DMS79 treated with DMSO at 0.1 percent for 48 hours (cell line): Measurements from ENCODE around the gene CARD11.

Source experiments
- DNase-seq: peaks from one replicate; lab custom pipeline; 2025; lab: John Stamatoyannopoulos, UW

CARD11 gene

GRCh38 chr7:3020416-3020815, 23.3 kb downstream of the CARD11 start:
- no peak for DNase-seq

DNA sequence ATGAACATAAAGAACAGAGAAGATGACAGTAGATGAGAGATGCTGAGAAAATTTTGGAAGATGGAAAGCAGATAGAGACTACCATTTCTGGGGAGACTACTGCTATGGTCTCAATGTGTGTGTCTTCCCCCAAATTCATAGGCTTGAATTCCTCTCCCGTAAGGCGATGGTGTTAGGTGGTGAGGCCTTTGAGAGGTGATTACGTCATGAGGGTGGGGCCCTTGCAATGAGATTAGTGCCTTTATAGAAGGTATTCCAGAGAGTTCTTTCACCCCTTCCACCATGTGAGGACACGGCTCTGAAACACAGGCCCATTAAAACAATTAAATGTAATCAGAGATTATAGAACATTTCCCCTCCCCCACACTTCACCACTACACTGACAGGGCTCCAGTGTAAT, 23.9 kb downstream of the CARD11 start:
- no peak for DNase-seq

GRCh38 chr7:3013975-3014792, 29.5 kb downstream of the CARD11 start:
- DNase-seq = no peak

DNA sequence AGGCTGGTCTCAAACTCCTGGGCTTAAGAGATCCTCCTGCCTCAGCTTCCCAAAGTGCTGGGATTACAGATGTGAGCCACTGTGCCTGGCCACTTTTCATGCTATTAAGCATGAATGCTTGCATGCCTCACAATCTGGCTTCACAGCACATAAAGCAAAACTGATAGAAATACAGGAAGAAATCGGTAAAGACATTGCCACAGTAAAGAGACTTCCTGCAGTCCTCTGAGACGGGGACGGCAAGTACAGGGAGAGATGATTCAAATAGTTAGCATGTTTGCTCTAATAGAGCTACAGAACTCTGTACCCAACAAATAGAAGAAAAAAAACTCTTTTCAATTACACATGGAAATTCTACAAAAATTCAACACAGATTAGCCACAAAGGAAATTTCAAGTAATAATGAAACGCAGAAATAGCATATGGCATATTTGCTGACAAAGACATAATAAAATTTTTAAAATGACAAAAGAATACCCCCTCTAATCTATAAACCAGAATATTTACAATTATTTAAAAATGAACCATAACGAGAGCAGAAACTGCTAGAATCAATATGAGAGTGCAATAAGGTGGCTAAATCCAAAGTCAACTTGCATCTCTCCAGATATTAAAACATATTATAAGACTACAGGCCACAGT, 32.3 kb downstream of the CARD11 start:
- DNase-seq = no peak

- DNase-seq = no peak
These were observed 33.5 kb downstream of the CARD11 start for GRCh38 chr7:3010161-3010560.

- DNase-seq = no peak
These were observed 34.6 kb downstream of the CARD11 start for GRCh38 chr7:3009086-3009485.

GRCh38 chr7:3008386-3008785, 35.3 kb downstream of the CARD11 start:
- no peak for DNase-seq

DNA sequence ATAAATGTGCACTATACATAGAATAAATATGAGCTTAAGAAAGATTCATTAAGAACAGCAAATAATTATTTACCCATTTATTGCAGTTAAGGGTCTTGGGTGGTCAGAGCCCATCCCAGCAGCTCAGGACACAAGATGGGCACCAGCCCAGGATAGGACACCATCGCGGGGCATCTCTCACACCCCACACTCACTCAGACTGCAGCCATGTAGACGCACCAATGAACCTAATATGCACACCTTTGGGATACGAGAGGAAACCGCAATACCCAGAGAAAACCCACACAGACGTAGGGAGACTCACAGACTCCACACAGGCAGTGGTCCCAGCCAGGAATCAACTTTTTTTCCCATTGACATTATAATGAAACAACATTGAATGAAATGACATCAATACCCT, 36.0 kb downstream of the CARD11 start:
- no peak for DNase-seq

- DNase-seq = no peak
These were observed 38.4 kb downstream of the CARD11 start for GRCh38 chr7:3005257-3005656.

DNA sequence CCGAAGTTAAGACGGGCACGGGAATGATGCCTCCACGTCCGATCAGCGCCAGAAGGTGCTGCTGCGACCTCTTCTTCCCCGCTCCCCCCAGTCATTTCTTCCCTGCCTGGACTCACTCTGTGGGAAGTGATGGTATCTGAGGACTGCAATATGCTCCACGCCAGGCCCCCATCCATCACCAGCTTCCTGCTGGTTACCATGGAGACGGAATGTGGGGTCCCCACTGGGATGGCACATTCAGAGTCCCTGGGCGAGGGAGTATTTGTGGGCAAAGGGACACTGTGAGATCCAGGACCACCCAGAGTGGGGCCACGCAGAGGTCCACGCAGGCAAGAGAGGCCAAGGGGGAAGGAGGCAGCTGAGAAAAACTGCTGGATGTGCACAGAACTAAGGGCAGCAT, 39.7 kb downstream of the CARD11 start:
- no peak for DNase-seq

DNA sequence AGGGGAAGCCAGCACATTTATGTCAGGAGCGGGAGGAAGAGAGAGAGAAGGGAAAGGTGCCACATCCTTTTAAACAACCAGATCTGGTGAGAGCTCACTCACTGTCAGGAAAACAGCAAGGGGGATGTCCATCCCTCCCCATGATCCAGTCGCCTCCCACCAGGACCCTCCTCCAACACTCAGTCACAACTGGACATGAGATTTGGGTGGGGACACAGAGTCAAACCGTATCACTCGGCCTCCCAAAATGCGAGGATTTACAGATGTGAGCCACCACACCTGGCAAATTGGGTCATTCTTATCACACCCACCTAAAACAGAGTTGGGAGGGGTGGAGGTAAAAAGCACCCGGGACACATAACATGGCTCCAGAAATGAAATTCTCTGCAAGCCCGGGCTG, 41.0 kb downstream of the CARD11 start:
- DNase-seq = no peak

DNA sequence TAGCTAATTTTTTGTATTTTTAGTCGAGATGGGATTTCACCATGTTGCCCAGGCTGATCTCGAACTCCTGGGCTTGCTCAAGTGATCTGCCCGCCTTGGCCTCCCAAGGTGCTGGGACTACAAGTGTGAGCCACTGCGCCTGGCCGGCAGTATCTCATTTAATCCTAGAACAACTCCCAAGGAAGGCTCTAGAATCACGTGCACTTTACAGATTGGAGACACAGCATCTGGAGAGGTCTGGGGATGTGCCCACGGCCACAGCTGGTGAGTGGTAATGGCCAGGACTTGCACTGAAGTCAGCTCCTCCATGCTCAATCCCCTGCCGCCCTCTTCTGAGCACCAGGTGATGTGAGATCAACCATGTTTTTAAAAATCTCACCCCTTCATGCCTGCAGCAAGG, 43.1 kb downstream of the CARD11 start:
- no peak for DNase-seq

- DNase-seq = no peak
These were observed 44.6 kb downstream of the CARD11 start for GRCh38 chr7:2999078-2999500.

DNA sequence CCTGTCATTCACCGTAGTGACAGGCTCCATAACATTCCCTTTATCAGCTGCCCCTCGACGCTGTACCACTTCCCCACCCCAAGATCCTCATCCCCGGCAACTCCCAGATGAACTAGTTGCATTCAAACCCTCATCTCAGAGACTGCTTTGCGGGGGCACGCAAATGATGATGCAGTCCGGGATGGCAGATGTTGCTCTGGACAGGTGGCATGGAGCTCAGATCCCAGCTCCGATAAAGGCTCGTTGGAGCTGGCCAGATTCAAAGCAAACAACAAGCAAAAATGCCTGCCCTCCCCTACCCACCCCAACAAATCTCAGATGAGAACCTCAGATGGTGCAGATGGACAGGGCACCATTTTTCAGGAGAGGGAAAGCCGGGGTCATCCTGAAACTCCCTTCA, 46.7 kb downstream of the CARD11 start:
- no peak for DNase-seq

DNA sequence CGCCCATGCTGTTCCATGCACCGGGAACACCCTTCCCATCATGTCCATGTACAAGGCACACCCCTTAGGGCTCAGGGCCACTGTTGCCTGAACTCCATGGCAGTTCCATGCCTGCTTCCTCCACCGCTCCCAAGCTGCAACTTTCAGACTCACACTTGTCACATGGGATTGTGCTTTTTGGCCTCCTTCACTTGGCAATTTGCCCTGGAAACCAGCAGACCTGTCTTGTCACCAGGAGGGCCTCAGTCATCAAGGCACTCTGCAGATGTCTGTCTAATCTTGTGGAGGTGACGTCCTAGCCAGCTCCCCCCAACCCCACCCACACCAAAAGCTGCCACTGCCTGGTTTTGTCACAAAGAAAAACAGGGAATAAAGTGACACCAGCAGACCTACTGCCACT, 47.5 kb downstream of the CARD11 start:
- DNase-seq = no peak

- no peak for DNase-seq
These were observed 49.8 kb downstream of the CARD11 start for GRCh38 chr7:2993868-2994267.

DNA sequence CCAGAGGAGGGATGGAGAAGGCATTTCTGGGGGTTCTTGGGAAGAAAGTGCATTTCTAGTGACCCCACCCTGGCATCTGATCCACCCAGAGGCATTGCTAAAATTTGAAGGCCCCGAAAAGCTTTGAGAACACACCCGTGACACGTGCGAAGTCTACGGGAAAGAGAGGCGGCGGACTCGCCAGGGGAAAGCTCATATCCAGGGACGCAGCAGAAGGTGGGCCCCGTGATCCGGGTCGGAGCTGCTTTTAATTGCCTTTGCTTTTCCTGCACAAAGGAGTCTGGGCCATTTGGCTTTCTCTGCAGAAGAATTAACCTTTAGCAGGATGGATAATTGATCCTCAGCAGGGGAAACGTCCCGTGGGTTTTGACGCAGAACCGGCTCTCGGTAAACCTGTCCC, 50.3 kb downstream of the CARD11 start:
- no peak for DNase-seq

- DNase-seq = no peak
These were observed 52.7 kb downstream of the CARD11 start for GRCh38 chr7:2990949-2991470.

- DNase-seq = no peak
These were observed 57.1 kb downstream of the CARD11 start for GRCh38 chr7:2986561-2986960.

- DNase-seq = no peak
These were observed 57.8 kb downstream of the CARD11 start for GRCh38 chr7:2985866-2986265.

GRCh38 chr7:2984091-2984490, 59.6 kb downstream of the CARD11 start:
- DNase-seq = no peak

GRCh38 chr7:2983586-2983985, 60.1 kb downstream of the CARD11 start:
- DNase-seq = peak; percentile 74

DNA sequence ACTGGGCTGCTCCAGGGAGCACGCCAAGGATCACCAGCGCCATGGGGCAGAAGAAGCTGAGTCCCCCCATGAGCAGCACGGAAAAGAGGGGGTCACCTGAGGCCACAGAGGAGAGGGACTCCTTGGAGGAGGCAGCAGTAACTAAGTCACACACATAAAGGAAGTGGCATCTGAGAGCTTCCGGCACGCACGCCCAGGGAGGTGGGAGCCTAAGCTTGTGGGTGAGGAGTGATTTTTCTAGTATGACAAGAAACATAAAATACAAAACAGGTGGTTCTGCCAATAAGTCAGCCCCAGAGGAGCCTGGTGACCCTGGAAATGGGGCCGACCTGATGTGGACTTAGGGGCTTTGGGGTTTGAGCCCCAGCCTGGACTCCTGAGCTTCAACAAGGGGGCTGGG, 60.8 kb downstream of the CARD11 start:
- DNase-seq = no peak

DNA sequence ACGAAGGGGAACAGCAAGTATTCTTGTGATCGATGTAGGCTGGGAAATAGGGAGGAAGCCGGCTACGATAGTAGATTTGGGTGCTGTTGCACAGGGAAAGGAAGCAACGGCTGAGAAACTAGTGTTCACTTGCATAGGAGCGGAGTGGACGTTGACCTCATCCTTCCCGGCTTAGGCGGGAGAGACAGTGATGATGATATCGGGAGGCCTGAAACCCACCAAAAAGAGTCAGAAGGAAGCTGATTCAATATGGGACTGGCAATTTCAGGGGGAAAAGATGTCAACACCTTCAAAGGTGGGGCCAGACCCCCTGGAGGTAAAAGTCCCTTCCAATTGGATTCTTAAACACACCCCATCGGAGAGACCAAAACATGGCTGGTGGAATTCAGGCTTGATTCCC, 61.3 kb downstream of the CARD11 start:
- no peak for DNase-seq
